Cardiac septum (tissue), 1 donor: ENCODE measurements around the gene ARSB. TPM values are rescaled to one million over a fixed set of nuclear protein-coding genes. Genes with fewer than 3 reads are reported as not detected.

Source experiments
- DNase-seq: peaks from one replicate; pipeline ENCODE4 v3.0.0-alpha.2; 2020; ENCODE audit warnings: low spot score
- intact Hi-C: fragments of 100-400 bp; cut with DNase I; formaldehyde crosslinking; loops from one replicate; pipeline ENCODE4 v1.14.0; 2022
- total RNA-seq: library from RNA; stranded (reverse); fragmentation: NEBNext Ultra II Directional; extraction: Animal tissue kit (Norgen Biotek cat#: 25700); gene quantifications from one replicate; pipeline ENCODE4 v1.2.1, GENCODE V29; 2021
- donor health status: DM: no; HTN: no; CAD: no.

Gene ARSB
- total RNA-seq, 1 donor from 2014 or later = 13.5 TPM

- no peak for DNase-seq
- intact Hi-C loops = loop anchor here (10.0 kb wide), 1 partner anchor 637 kb away; no protein-coding TSS in a partner anchor
Observed at GRCh38 chr5:78961743-78962142, 23.4 kb downstream of the ARSB start.

- DNase-seq = no peak
- intact Hi-C loops = loop anchor here (10.0 kb wide), 1 partner anchor 635 kb away; no protein-coding TSS in a partner anchor
Observed at GRCh38 chr5:78959767-78960166, 25.3 kb downstream of the ARSB start.

DNA sequence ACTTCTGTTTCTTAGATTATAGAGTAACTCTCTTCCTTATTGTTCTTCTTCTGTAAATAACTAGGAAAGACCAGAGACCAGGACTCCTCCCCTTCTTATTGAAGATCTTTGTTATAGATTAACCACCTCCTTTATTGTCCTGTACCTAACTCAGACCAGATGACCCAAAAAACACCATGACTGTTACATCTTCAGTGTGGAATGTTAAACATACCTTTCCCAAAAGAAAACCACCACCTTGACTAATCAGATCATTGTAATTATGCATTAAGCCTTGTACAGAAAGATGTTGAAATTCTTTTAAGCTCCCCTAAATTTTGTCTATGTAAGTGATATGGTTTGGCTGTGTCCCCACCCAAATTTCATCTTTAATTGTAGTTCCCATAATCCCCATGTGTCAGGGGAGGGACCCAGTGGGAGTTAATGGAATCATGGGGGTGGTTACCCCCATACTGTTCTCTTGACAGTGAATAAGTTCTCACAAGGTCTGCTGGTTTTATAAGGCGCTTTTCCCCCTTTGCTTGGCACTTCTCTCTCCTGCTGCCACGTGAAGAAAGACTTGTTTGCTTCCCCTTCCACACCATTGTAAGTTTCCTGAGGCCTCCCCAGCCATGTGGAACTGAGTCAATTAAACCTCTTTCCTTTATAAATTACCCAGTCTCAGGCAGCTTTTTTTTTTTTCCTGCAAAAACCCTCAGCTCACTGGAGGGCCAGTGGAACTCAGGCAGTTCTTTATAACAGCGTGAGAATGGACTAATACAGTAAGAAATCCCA is 26.3 kb downstream of the ARSB start:
- no peak for DNase-seq
- intact Hi-C loops = no loop called here

DNA sequence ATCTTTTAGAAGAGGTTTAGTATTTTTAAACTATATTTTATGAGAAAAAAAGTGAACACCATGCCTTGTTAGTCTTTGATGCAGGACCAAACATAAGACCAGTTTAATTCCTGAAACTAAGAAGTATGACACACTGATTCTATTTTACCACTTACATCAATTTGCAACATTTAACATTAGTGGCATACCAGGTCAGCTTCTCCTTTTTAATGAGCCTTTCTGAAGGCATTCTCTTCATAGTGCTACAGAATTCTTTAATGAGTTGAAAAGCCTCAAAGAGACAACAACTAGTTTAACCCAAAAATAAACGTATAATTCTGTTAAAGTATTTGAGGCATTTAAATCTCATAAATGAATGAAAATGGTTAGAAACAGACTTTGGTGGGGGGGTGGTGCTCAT is 28.2 kb downstream of the ARSB start:
- DNase-seq = no peak
- intact Hi-C loops = no loop called here

GRCh38 chr5:78953092-78953800 is 31.9 kb downstream of the ARSB start:
- DNase-seq = no peak
- intact Hi-C loops = no loop called here

DNA sequence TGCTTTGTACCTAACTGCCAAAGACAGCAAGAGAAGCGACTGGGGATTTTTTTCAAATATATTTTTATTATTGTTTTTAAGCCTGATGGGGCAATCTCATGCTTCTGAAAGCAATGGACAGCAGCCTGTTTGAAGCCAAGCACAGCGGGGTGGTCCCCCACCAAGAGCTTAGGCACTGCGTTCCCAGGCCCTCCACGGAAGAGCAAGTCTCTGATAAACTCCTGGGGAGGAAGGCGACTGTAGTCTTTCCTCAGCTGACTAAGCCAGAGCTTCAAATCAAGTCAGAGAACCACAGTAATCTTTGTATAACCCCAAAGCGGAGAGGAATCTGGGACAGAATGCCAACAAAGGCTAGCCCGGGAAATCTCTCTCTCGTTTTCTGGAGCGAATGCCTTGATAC is 54.4 kb downstream of the ARSB start:
- no peak for DNase-seq
- intact Hi-C loops = no loop called here

- no peak for DNase-seq
- intact Hi-C loops = no loop called here
Observed at GRCh38 chr5:78929833-78930232, 55.3 kb downstream of the ARSB start.

GRCh38 chr5:78927657-78928282 is 57.3 kb downstream of the ARSB start:
- DNase-seq = no peak
- intact Hi-C loops = no loop called here

- intact Hi-C loops = no loop called here
- DNase-seq = no peak
Observed at GRCh38 chr5:78926252-78926651, 58.9 kb downstream of the ARSB start.

- no peak for DNase-seq
- intact Hi-C loops = no loop called here
Observed at GRCh38 chr5:78925129-78925876, 59.8 kb downstream of the ARSB start.

GRCh38 chr5:78923622-78923970 is 61.5 kb downstream of the ARSB start:
- DNase-seq = no peak
- intact Hi-C loops = no loop called here

DNA sequence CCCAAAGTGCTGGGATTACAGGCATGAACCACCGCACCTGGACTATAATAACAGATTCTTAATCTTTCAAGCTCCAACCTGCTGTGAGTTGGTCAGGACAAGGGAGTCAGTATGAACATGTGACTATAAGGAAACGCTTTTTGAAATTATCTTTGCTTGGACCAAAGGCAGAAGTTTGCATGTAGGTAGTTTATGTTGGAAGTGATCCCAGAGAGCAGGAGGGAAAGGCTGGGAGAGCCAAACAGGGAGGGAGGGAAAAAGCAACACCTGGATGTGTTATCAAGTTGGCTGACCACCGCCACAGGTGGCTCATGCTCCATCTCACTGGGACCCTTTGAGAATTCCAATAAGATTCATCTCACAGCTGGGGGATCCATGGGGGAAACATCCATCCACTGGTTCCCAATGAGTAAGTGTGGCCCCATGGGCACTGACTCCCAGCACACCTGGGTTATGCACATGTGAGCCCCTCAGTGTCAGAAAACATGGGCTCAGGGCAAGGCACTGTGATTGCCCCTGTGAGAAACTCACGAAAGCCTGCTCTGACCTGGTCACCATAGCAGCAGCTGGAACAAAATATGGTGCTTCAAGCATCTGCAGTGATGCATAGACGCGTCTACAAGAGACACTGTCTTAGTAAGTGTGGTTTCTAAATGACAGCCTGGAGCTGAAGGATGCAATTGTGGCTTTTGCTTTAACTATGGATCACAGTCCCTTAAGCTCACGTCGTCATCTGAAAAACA is 62.1 kb downstream of the ARSB start:
- DNase-seq = no peak
- intact Hi-C loops = no loop called here

- intact Hi-C loops = no loop called here
- no peak for DNase-seq
Observed at GRCh38 chr5:78920604-78921003, 64.5 kb downstream of the ARSB start.

- DNase-seq = no peak
- intact Hi-C loops = no loop called here
Observed at GRCh38 chr5:78919796-78920195, 65.3 kb downstream of the ARSB start.

DNA sequence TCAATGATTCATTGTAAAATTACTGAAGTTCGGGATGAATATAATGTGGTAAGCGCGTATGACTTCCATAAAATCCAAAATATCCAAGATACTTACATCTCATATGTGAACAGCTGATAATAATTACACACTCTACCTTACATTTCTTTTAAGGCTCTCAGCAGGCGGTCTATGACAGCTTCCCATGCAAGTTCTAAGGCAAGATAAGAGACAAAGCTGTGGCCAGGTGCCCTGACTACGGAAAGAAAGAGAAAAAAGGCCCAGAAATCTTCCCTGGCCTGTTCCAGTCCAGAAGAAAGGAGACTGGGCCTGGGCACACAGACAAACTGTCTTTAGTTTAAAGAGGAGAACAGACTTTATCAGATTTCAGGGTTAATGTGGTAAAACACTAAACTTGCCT is 69.1 kb downstream of the ARSB start:
- intact Hi-C loops = no loop called here
- no peak for DNase-seq

DNA sequence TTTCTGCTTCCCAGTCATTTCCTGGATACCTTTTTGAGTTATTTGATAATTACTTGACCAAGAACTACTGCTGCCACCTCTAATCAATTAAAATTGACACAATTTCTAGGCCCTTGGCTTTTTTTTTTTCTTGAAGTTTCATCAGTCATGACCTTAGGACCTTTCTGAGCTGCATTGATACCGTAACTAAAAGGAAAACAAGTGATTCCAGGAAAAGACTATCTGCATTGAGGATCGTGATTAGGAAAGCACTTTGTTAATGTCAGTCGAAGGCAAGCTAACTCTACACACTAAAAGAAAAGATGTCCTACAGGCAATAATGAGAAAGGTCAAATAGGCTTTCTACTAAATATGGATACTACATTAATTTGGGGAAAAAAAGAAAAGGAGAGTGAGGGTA is 69.9 kb downstream of the ARSB start:
- no peak for DNase-seq
- intact Hi-C loops = no loop called here

DNA sequence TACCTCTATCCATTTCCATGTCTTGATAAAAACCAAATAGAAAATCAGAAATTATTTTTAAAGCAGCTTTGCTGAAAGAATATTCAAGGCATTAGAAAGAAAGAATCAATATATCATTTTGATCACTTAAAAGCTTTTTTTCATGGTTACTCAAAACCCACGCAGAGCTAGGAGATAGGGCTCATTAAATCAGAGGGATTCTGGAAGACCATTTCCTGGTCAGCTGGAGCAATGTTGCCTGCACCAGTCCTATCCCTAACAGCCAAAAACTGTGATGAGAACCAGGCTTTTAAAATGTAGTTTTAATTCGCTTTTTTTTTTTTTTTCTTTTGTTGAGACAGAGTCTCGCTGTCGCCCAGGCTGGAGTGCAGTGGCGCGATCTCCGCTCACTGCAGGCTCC is 72.3 kb downstream of the ARSB start:
- intact Hi-C loops = no loop called here

DNA sequence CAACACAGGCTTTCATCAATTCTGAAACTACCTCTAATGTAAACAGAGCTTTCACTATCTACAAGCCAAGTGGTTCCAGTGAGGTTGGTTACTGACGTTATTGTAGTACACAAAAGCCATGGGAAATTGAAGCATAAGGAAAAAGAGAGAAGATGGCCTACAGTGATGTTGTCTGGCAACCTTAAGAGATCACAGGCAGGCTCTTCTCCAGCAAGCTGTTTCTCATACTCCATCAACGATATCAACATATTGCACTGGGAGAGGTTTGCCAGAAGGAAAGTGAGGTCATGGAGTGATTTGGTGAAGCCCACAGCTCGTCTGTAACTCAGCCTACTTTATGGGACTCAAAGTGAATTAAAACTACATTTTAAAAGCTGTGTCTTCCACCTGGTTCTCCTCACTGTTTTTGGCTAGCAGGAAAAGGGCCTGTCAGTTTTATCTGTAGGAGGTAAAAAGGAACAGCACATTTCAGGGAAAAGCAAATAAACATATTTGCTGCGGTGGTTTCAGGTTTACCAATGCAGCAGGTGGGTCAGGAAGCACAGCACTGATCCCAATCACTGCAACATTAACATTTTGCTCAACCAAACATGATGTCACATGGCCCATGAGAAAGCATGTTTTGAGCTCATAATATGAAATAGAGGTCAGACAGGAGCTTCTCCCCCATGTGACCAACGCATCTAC is 72.9 kb downstream of the ARSB start:
- intact Hi-C loops = no loop called here
- no peak for DNase-seq

More for the DNA sequence above, 72.3 kb downstream of the ARSB start:
- no peak for DNase-seq
